LNCAP (cell line): ENCODE results near the gene IKZF3.

Experiments used
- TF ChIP-seq, protein P1 (sequence below): fragments of 450-650 bp; IDR thresholded peaks from 2 replicates; pipeline ENCODE4 v1.5.1; 2017; ENCODE audit warnings: mild to moderate bottlenecking

IKZF3 gene

DNA sequence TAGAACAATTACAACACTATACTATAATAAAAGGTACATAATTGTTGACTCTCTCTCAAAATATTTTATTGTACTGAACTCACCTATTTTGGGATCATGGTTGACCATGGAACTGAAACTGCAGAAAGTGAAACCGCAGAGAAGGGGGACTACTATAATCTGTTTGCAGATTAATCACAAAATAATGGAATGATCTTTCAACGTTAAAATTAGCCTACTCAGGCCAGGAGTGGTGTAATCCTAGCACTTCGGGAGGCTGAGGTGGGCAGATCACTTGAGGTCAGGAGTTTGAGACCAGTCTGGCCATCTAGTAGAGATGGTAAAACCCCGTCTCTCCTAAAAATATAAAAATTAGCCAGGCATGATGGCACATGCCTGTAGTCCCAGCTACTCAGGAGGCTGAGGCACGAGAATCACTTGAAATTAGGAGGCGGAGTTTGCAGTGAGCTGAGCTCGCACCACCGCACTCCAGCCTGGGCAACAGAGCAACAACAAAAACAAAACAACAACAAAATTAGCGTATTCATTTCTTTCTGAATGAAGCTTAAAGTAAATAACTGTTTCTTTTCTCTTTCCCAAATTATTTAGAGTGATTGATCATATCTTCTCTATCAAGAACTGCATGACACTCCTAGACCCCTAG lies 45.6 kb downstream of the IKZF3 start:
- TF ChIP-seq, protein P1, sequence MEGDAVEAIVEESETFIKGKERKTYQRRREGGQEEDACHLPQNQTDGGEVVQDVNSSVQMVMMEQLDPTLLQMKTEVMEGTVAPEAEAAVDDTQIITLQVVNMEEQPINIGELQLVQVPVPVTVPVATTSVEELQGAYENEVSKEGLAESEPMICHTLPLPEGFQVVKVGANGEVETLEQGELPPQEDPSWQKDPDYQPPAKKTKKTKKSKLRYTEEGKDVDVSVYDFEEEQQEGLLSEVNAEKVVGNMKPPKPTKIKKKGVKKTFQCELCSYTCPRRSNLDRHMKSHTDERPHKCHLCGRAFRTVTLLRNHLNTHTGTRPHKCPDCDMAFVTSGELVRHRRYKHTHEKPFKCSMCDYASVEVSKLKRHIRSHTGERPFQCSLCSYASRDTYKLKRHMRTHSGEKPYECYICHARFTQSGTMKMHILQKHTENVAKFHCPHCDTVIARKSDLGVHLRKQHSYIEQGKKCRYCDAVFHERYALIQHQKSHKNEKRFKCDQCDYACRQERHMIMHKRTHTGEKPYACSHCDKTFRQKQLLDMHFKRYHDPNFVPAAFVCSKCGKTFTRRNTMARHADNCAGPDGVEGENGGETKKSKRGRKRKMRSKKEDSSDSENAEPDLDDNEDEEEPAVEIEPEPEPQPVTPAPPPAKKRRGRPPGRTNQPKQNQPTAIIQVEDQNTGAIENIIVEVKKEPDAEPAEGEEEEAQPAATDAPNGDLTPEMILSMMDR, result no peak

DNA sequence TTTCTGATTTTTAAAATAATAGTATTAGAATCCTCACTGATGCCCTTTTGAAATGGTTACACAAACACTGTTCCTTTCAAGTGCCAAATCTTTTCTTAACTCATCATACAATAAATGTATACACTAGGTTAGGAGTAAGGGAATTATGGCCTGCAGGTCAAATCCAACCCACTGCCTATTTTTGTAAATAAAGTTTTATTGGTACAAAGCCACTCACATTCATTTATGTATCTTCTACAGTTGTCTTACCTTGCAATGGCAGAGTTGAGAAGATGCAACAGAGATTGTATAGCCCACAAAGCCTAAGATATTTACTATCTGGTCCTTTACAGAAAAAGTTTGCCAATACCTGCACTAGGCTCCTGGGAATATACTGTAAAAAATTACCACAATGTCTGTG lies 47.8 kb downstream of the IKZF3 start:
- TF ChIP-seq, protein P1, result no peak

DNA sequence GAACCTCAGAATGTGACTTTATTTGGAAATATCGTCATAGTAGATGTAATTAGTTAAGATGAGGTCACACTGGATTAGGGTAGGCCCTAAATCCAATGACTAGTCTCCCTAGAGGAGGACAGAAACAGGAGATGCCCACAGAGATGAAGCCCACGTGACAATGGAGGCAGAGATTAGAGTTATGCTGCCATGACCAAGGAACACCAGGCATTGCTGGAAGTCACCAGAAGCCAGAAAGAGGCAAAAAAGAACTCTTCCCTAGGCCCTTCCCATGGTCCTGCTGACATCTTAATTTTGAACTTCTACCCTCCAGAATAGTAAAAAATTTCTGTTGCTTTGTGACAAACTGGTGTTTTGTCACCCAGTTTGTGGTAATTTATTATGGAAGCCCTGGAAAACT lies 49.6 kb downstream of the IKZF3 start:
- TF ChIP-seq, protein P1, result no peak

DNA sequence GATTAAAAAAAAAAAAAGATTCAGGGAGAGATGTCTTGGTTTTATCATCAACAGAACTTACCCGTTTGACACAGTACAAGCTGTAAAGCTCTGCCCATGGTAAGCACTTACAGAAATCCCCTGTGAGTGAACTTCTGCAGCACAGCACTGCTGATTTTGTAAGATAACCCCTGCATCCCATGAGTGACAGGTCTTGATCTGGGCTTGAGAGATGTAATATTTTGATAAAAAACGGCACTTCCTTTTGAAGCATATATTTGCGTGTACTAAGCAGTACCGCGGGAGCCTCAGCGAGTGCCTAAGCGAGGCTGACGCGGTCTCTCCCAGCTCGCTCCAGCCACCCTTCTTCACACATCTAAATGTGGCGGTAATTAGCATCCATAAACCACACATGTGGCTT lies 50.5 kb downstream of the IKZF3 start:
- TF ChIP-seq, protein P1, result no peak

DNA sequence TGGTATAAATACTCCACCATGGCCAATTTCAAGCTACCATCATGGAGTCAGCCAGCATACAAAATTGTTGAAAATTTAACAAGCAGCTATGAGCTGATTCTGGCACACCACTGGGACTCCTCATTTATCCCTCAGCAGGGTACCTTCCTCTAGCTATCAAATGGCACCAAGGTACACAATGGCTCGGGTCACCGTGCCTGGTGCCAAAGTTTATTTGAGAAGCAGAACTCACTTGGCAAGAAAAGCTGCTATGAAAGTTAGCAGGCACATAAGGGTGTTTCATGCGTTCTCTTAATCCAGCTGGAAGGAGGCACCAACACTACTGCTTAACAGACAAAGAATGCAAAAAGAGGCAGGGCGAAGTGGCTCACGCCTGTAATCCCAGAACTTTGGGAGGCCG lies 51.6 kb downstream of the IKZF3 start:
- TF ChIP-seq, protein P1, result no peak

DNA sequence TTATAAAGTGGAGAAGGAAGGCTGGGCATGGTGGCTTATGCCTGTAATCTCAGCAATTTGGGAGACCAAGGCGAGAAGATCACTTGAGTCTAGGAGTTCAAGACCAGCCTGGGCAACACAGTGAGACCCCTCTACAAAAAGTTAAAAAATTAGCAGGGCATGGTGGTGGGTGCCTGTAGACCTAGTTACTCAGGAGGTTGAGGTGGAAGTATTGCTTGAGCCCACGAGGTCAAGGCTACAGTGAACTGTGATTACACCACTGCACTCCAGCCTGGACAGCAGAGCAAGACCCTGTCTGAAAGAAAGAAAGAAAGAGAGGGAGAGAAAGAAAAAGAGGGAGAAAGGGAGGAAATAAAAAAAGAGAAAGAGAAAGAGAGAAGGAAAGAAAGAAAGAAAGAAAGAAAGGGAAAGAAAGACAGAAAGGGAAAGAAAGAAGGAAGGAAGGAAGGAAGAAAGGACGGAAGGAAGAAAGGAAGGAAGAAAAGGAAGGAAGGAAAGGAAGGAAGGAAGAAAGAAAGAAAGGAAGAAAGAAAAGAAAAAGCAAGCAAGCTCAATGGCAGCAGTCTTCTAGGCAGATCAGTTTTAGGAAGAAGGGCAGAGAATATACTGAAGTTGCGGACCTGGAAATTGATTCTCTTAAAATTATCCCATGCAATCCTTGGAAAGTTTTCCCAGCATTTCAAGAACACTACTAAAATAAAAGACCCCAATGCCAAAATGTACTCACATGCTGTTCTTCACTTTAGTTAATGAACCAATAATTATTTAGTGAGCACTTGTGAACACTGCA lies 53.0 kb downstream of the IKZF3 start:
- TF ChIP-seq, protein P1, result no peak

DNA sequence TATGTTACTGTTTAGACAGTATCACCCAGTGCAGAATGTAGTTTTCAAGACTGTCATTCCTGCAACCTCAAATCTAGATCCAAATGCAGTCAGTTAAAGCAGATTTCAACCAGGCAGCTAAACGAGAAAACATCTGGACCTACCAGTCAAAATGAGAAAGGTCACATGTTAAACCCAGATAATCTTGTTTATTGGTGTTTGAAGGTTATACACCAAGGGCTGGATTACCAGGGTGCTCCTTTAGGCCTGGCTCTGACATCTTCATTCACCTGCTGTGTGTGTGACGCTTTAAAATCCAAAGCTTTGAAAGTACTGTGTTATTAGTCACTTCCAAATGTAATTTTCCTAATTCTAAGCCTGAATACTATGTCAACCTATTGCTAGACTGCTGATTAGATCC lies 54.9 kb downstream of the IKZF3 start:
- TF ChIP-seq, protein P1, result no peak
